Fibroblast of the aortic adventitia (primary cell): Measurements from ENCODE around the gene DSN1. TPM values are rescaled to one million over a fixed set of nuclear protein-coding genes. Genes with fewer than 3 reads are reported as not detected.

Experiments
- DNase-seq: peaks from one replicate; pipeline ENCODE4 v3.0.0-alpha.2; 2010; ENCODE audit warnings: low read depth
- H3K4me3 ChIP-seq: 2 replicates; pipeline ENCODE4 v1.5.1; 2011; ENCODE audit warnings: low read depth, mild to moderate bottlenecking, control low read depth, low read length, moderate library complexity
- total RNA-seq: library from RNA; depleted of rRNA; stranded (reverse); fragments of >200 nt; gene quantifications from 2 replicates; pipeline ENCODE4 v1.2.3, GENCODE V29; 2012; ENCODE audit warnings: low replicate concordance
- TF ChIP-seq, protein P1 (sequence below): IDR thresholded peaks from 2 replicates; pipeline ENCODE4 v1.5.1; 2011; ENCODE audit warnings: mild to moderate bottlenecking, low read length, control low read depth, inconsistent platforms; ENCODE audit not compliant: insufficient read depth

Gene DSN1
- total RNA-seq, 1 donor: 40.4 TPM

DNA sequence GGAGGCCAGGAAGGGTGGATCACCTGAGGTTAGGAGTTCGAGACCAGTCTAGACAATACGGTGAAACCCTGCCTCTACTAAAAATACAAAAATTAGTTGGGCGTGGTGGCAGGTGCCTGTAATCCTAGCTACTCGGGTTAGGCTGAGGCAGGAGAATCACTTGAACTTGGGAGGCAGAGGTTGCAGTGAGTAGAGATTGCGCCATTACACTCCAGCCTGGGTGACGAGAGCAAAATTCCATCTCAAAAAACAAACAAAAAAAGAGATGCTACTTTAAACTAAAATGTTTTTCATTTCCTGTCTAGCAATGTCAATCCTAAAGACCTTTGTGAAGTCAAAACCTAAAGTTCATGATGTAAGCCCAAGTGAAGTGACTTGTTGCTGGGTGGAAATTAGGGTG is 12.9 kb downstream of the DSN1 start:
- H3K4me3 ChIP-seq: no peak overlapping the region
- DNase-seq: no peak
- TF ChIP-seq, protein P1, sequence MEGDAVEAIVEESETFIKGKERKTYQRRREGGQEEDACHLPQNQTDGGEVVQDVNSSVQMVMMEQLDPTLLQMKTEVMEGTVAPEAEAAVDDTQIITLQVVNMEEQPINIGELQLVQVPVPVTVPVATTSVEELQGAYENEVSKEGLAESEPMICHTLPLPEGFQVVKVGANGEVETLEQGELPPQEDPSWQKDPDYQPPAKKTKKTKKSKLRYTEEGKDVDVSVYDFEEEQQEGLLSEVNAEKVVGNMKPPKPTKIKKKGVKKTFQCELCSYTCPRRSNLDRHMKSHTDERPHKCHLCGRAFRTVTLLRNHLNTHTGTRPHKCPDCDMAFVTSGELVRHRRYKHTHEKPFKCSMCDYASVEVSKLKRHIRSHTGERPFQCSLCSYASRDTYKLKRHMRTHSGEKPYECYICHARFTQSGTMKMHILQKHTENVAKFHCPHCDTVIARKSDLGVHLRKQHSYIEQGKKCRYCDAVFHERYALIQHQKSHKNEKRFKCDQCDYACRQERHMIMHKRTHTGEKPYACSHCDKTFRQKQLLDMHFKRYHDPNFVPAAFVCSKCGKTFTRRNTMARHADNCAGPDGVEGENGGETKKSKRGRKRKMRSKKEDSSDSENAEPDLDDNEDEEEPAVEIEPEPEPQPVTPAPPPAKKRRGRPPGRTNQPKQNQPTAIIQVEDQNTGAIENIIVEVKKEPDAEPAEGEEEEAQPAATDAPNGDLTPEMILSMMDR: no peak

DNA sequence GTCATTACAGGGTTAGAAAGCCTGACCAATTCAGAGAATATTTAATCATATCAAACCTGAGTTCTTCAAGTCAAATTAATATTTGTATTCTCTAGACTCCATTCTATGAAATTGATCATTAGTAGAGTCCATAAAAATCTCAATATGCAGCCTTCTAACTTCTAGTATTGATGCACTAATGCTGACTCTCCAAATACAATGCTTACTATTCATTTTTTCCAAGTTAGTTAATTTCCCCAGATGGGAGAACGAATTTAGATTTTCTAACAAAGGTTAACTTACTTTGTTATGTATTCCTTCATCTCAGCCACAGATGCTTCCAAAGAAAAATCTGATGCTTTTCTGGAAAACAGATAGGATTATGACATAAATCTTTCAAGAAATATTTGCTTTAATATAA is 15.3 kb downstream of the DSN1 start:
- TF ChIP-seq, protein P1: no peak
- no peak for DNase-seq
- no peak overlapping the region for H3K4me3 ChIP-seq

DNA sequence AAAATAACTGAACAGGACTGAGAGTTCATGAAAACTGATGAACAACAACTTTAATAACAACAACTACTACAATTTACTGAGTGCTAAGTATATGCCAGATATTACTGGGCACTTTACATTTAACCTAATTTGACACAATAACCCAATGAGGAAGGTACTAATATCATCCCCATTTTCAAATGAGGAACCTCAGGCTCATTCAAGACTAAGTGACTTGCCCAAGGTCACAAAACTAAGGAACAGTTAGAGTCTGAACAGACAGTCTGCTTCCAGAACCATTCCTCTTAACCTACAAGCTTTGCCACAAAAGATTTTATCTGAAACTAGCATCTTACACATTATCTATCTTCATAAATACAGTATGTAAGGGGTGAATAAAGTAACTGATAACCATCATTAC is 17.1 kb downstream of the DSN1 start:
- H3K4me3 ChIP-seq: no peak overlapping the region
- no peak for DNase-seq
- TF ChIP-seq, protein P1: no peak

GRCh38 chr20:36754656-36755222 is 18.8 kb downstream of the DSN1 start:
- no peak overlapping the region for H3K4me3 ChIP-seq
- peak; percentile 88 for DNase-seq
- TF ChIP-seq, protein P1: peak; percentile 90

DNA sequence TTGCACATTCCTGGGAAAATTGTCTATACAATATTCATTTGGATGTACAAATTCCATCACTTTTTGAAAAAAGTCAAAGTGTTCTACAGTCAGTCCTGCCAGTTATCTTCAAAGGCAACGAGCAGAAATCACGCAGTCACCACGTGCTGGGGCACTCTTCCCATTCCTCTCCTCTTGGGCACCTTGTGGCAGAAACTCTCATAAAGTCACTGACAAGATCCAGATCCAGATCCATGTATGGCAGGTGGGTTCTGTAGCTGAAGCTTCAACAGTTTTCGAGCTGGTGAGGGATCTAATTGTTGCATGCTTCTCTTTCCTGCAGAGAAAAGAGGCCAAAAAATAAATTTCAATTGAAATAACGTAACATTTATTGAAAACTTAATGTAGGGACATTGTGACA is 21.0 kb downstream of the DSN1 start:
- TF ChIP-seq, protein P1: no peak
- no peak for DNase-seq
- H3K4me3 ChIP-seq: no peak overlapping the region

DNA sequence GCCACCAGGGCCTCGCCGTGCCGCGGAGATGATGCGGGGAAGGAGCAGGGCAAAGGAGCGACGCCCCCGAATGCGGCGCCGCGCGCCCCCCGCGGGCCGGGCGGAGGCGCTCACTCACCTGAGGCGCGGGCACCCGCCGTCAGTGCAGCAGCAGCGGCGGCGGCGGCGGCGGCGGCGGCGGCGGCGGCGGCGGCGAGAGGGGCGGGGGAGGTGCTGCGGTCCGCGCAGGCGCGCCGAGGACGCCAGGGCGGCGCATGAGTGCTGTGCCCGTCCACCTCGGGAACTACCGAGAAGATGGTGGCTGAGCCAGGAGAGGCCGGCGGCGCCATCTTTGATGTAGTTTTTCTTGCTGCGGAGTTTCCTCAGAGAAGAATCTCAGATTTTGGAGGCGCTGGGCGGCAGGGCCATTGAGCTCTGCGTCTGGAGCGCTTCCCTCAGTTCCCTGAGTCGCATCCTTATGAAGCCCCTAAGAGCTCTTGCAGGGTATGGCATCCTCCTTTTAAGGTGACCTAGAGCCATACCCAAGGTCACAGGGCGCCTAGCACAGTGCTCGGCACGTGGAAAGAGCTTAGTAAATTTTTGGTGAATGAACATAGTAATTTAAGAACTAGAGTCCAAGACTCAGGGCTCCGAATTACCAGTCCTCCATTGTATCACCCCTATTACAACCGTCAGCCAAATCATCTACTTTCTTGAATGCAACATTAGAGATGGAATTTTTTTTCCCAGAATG is 27.5 kb downstream of the DSN1 start, which contains the start of gene NDRG3:
Gene NDRG3 (minus strand): TSS at position 164 of the 733 bp plus-strand sequence. CDS start 24,355 bp downstream, outside the sequence.
- H3K4me3 ChIP-seq: peak within 1 kb of the TSS; percentile 80
- DNase-seq: peak; percentile 92
- TF ChIP-seq, protein P1: no peak
